ENCODE data around the gene ZZZ3.
"Not testable (repeated sequence)": the region's sequence is repeated elsewhere in the genome, so short reads cannot be mapped to it uniquely, and the experiment has no call there.

DNA sequence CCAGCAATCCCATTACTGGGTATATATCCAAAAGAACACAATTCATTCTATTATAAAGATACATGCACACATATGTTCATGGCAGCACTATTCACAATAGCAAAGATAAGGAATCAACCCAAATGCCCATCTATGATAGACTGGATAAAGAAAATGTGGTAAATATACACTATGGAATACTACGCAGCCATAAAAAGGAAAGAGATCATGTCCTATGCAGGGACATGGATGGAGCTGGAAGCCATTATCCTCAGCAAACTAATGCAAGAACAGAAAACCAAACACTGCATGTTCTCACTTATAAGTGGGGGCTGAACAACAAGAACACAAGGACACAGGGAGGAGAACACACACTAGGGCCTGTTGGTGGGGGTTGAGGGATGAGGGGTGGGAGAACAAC lies 17.2 kb upstream of the ZZZ3 start:
- TF ChIP-seq, protein P1, sequence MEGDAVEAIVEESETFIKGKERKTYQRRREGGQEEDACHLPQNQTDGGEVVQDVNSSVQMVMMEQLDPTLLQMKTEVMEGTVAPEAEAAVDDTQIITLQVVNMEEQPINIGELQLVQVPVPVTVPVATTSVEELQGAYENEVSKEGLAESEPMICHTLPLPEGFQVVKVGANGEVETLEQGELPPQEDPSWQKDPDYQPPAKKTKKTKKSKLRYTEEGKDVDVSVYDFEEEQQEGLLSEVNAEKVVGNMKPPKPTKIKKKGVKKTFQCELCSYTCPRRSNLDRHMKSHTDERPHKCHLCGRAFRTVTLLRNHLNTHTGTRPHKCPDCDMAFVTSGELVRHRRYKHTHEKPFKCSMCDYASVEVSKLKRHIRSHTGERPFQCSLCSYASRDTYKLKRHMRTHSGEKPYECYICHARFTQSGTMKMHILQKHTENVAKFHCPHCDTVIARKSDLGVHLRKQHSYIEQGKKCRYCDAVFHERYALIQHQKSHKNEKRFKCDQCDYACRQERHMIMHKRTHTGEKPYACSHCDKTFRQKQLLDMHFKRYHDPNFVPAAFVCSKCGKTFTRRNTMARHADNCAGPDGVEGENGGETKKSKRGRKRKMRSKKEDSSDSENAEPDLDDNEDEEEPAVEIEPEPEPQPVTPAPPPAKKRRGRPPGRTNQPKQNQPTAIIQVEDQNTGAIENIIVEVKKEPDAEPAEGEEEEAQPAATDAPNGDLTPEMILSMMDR (IDR thresholded peaks at IDR 0.05), result not testable (repeated sequence)
- not testable (repeated sequence) for TF ChIP-seq ZFX (IDR thresholded peaks at IDR 0.05; ENCODE audit: borderline replicate concordance)

Data from 22Rv1 (cell line).